ENCODE results near the gene YTHDC1. TPM values are rescaled to one million over a fixed set of nuclear protein-coding genes. Genes with fewer than 3 reads are reported as not detected.
A peak's percentile ranks its signal among the peaks of the same experiment; 100 is the strongest.

YTHDC1 gene
- total and polyA plus RNA-seq, 4 donors: 85.4 to 101 (median 89.6) TPM

DNA sequence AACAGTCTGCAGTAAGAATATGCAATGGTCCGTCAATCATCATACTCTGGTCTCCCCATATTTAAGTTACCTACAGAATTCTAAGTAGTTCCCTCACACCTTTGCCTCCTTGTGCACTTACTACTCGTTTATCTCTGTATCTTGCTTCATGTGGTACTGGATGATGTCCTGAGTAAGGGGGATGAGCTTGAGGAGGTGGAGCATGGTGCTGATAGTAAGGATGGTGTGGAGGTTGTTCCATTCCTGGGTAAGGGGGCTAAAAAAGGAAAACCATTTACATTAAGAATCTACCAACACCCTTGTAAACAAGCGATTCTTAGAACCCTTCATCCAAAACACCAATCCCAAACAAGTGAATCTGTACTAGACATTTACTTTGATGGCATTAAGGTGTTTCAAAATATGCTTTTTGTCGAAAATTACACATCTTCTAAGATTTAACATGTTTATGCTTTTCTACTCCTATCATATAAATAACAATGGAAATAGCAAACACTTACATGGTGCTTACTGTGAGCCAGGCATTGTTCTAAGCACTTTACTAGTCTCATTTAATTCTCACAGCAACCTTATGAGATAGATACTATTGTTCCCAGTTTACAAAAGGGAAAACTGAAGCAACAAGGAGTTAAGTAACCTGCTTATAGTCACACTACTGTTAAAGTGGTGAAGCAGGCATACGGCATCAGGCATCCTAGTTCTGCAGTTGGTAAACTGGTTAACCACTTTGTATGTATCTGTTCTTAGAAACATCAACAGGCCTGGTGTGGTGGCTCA, 33.5 kb downstream of the YTHDC1 start:
- Histone ChIP-seq H3K27me3 (ENCODE audit: control insufficient read depth, insufficient read depth, low read length) (no peaks in the 10 kb centered on the region), H3K36me3 (ENCODE audit: control insufficient read depth, insufficient read depth, low read length) (peaks cover 16% of the 10 kb centered on the region), H3K9me3 (ENCODE audit: control insufficient read depth, insufficient read depth, low read length) (no peaks in the 10 kb centered on the region), H3K4me1 (ENCODE audit: control insufficient read depth, insufficient read depth, low read length) (no peaks in the 10 kb centered on the region), H3K27ac (ENCODE audit: low read depth, low read length) (no peak overlapping the region), H3K4me3 (ENCODE audit: low read depth, low read length) (no peak overlapping the region)
- WGBS (ENCODE audit: insufficient coverage): 100% methylated on average over 2 of the region's 5 CpGs
- DNase-seq (ENCODE audit: low read depth in 4 of 6, low spot score in 6 of 6): no peak

DNA sequence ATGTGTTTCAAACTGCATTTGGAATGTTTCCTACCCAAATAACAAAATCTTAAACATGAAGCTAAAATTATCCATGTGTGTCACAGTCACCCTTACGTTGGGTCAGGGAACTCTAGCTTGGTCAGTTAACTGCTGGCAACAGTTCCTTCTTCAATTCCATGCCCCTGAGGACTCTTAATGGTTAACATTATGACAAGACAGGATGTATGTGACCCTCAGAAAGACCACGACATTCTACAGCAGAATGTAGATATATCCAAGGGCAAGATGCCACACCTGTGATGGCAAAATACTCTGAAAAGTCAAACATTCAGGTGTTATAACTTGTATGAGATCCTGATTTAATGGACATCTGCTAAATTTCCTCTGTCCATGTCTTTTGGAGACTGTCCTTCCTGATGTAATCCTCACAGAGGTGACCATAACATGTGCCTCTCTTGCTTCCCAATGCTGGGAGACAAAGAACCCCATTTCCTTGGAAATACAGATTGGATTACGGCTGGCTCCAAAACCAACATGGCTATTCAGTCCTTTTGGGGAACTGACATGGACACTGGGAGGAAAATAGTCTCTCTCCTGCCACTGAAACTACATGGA, 39.1 kb downstream of the YTHDC1 start:
- Histone ChIP-seq H3K9me3 (ENCODE audit: control insufficient read depth, insufficient read depth, low read length) (no peaks in the 10 kb centered on the region), H3K4me1 (ENCODE audit: control insufficient read depth, insufficient read depth, low read length) (no peaks in the 10 kb centered on the region), H3K4me3 (ENCODE audit: low read depth, low read length) (no peak overlapping the region), H3K36me3 (ENCODE audit: control insufficient read depth, insufficient read depth, low read length) (peaks cover 7% of the 10 kb centered on the region), H3K27ac (ENCODE audit: low read depth, low read length) (no peak overlapping the region), H3K27me3 (ENCODE audit: control insufficient read depth, insufficient read depth, low read length) (no peaks in the 10 kb centered on the region)
- no peak for DNase-seq (ENCODE audit: low read depth in 4 of 6, low spot score in 6 of 6)
- no CpG with 5 or more reads among the region's 3 CpGs for WGBS (ENCODE audit: insufficient coverage)

DNA sequence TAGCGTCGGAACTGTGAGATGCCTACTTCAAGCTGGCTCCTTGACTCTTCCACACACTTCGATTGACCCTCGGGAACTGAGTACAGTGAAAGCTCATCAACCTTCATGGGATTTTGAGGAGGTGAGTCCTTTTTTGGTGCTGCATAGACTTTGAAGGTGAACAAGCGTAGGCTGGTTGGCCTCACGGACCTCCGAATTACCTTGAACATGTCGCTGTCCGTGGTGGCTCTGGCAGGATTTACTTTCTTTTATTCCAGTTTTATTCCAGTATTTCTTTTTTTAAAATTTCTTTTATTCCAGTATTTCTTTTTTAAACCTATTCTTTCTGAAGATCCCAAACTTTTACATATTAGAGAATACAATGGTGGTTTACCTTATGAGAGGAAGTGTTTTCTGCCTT, 45.2 kb downstream of the YTHDC1 start:
- Histone ChIP-seq H3K27me3 (ENCODE audit: control insufficient read depth, insufficient read depth, low read length) (no peaks in the 10 kb centered on the region), H3K36me3 (ENCODE audit: control insufficient read depth, insufficient read depth, low read length) (no peaks in the 10 kb centered on the region), H3K9me3 (ENCODE audit: control insufficient read depth, insufficient read depth, low read length) (no peaks in the 10 kb centered on the region), H3K4me3 (ENCODE audit: low read depth, low read length) (no peak overlapping the region), H3K27ac (ENCODE audit: low read depth, low read length) (no peak overlapping the region), H3K4me1 (ENCODE audit: control insufficient read depth, insufficient read depth, low read length) (no peaks in the 10 kb centered on the region)
- DNase-seq (ENCODE audit: low read depth in 4 of 6, low spot score in 6 of 6): no peak
- 94% methylated on average over 7 of the region's 9 CpGs for WGBS (ENCODE audit: insufficient coverage)

DNA sequence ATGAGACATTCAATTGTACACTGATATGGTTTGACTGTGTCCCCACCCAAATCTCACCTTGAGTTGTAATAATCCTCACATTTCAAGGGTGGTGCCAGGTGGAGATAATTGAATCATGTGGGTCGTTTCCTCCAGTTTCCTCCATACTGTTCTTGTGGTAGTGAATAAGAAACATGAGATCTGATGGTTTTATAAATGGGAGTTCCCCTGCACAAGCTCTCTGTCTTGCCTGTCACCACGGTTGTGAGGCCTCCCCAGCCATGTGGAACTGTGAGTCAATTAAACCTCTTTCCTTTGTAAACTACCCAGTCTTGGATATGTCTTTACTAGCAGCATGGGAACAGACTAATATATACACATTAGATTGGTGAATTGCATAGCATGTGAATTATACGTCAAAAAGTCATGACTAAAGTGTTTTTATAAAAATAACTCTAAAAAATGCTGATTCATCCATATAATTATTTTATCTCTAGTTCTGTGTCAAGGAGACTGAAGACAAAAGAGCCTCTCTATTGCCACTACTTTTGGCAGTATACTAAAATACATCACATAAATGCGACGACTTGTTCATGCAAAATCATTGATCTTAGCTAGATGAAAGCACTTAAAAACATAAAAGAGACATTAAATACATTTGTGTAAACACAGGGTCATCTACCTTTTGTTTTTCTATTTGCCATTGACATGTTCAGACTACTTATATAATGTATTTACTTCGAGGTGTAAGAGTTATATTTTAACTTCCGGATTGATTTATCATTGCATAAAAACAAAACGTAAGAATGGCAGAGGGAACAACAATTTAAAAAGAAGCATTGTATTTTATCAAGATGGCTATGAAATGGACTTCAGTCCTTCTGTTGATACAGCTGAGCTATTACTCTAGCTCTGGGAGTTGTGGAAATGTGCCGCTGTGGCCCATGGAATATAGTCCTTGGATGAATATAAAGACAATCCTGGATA, 50.1 kb downstream of the YTHDC1 start:
- no CpG with 5 or more reads among the region's 9 CpGs for WGBS (ENCODE audit: insufficient coverage)
- no peak for DNase-seq (ENCODE audit: low read depth in 4 of 6, low spot score in 6 of 6)
- no peaks in the 10 kb centered on the region for H3K36me3 ChIP-seq (ENCODE audit: control insufficient read depth, insufficient read depth, low read length)
- H3K4me3 ChIP-seq (ENCODE audit: low read depth, low read length): no peak overlapping the region
- no peaks in the 10 kb centered on the region for H3K9me3 ChIP-seq (ENCODE audit: control insufficient read depth, insufficient read depth, low read length)
- no peaks in the 10 kb centered on the region for H3K4me1 ChIP-seq (ENCODE audit: control insufficient read depth, insufficient read depth, low read length)
- H3K27me3 ChIP-seq (ENCODE audit: control insufficient read depth, insufficient read depth, low read length): no peaks in the 10 kb centered on the region
- H3K27ac ChIP-seq (ENCODE audit: low read depth, low read length): no peak overlapping the region

DNA sequence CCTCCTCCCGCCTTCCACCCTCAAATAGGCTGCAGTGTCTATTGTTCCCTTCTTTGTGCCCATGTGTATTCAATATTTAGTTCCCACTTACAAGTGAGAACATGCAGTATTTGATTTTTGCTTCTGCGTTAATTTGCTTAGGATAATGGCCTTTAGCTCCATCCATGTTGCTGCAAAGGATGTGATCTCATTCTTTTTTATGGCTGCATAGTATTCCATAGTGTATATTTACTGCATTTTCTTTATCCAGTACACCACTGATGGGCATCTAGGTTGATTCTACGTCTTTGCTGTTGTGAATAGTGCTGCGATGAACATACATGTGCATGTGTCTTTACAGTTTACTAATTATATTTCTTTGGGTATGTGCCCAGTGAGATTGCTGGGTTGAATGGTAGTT, 52.8 kb downstream of the YTHDC1 start:
- no peak overlapping the region for H3K4me3 ChIP-seq (ENCODE audit: low read depth, low read length)
- H3K27ac ChIP-seq (ENCODE audit: low read depth, low read length): no peak overlapping the region
- H3K27me3 ChIP-seq (ENCODE audit: control insufficient read depth, insufficient read depth, low read length): no peaks in the 10 kb centered on the region
- no peaks in the 10 kb centered on the region for H3K9me3 ChIP-seq (ENCODE audit: control insufficient read depth, insufficient read depth, low read length)
- H3K36me3 ChIP-seq (ENCODE audit: control insufficient read depth, insufficient read depth, low read length): no peaks in the 10 kb centered on the region
- no peak for DNase-seq (ENCODE audit: low read depth in 4 of 6, low spot score in 6 of 6)
- no CpG with 5 or more reads among the region's 4 CpGs for WGBS (ENCODE audit: insufficient coverage)
- H3K4me1 ChIP-seq (ENCODE audit: control insufficient read depth, insufficient read depth, low read length): no peaks in the 10 kb centered on the region

DNA sequence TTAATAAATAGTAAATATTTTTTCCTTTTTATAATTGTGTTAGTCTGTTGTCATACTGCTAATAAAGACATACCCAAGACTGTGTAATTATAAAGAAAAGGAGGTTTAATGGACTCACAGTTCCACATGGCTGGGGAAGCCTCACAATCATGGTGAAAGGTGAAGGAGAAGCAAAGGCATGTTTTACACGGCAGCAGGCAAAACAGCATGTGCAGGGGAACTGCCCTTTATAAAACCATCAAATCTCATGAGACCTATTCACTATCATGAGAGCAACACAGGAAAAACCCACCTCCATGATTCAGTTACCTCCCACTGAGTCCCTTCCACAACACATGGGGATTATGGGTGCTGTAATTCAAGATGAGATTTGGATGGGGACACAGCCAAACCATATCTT, 58.6 kb downstream of the YTHDC1 start:
- H3K4me3 ChIP-seq (ENCODE audit: low read depth, low read length): no peak overlapping the region
- no CpG with 5 or more reads among the region's 1 CpG for WGBS (ENCODE audit: insufficient coverage)
- no peak overlapping the region for H3K27ac ChIP-seq (ENCODE audit: low read depth, low read length)
- H3K4me1 ChIP-seq (ENCODE audit: control insufficient read depth, insufficient read depth, low read length): no peaks in the 10 kb centered on the region
- H3K9me3 ChIP-seq (ENCODE audit: control insufficient read depth, insufficient read depth, low read length): no peaks in the 10 kb centered on the region
- no peak for DNase-seq (ENCODE audit: low read depth in 4 of 6, low spot score in 6 of 6)
- H3K27me3 ChIP-seq (ENCODE audit: control insufficient read depth, insufficient read depth, low read length): no peaks in the 10 kb centered on the region
- no peaks in the 10 kb centered on the region for H3K36me3 ChIP-seq (ENCODE audit: control insufficient read depth, insufficient read depth, low read length)

DNA sequence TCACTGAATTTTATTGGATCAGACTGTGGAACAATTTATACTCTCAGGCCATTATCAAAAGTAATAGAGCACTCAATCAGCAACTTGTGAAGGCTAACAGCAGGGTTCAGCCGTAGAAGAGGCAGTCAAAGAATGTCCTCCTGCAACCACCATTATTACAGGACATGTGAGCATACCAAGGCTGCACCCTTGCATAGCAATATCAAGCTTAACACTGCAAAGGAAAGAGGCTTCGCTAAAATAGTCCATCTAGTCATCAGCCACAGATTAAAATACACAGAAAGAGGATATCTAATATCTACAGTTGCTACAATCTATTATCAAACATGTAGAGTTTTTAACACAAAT, 61.5 kb downstream of the YTHDC1 start:
- Histone ChIP-seq H3K27me3 (ENCODE audit: control insufficient read depth, insufficient read depth, low read length) (no peaks in the 10 kb centered on the region), H3K36me3 (ENCODE audit: control insufficient read depth, insufficient read depth, low read length) (no peaks in the 10 kb centered on the region), H3K27ac (ENCODE audit: low read depth, low read length) (no peak overlapping the region), H3K9me3 (ENCODE audit: control insufficient read depth, insufficient read depth, low read length) (no peaks in the 10 kb centered on the region), H3K4me1 (ENCODE audit: control insufficient read depth, insufficient read depth, low read length) (no peaks in the 10 kb centered on the region), H3K4me3 (ENCODE audit: low read depth, low read length) (no peak overlapping the region)
- 0% methylated on average over 1 of the region's 2 CpGs for WGBS (ENCODE audit: insufficient coverage)
- peak in 1 of 6 donors; percentile 69 for DNase-seq (ENCODE audit: low read depth in 4 of 6, low spot score in 6 of 6)

DNA sequence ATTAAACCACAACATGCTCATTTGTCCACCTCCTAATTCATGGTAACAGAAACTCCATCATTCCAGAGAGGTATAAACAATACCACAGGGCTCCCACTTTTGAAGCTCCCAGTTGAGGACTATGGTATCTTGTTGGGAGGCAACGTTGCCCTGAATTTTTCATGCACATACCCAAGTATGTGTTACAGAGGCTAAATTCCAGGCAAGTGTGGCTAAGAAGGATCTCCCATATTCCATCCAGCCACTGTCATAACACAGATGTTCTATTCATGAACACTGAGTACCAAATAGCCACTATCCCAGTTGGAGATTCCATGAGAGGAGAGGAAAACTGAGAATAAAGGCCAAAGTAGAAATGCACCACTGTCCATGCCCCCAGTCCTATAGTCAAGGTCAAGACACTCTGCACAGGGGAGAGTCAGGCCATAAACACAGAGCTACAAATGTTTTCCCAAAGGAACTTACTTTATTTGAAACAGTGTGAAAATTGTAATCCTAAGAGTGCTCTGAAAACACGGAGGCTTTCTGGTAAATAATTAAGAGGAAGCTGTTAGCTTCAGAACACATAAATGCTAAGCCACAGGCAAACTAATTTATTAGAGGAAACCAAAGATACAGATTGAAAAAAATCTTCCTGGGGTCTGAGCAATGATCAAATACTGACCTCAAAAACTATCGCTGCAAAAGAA, 62.0 kb downstream of the YTHDC1 start:
- Histone ChIP-seq H3K27ac (ENCODE audit: low read depth, low read length) (no peak overlapping the region), H3K36me3 (ENCODE audit: control insufficient read depth, insufficient read depth, low read length) (no peaks in the 10 kb centered on the region), H3K4me1 (ENCODE audit: control insufficient read depth, insufficient read depth, low read length) (no peaks in the 10 kb centered on the region), H3K9me3 (ENCODE audit: control insufficient read depth, insufficient read depth, low read length) (no peaks in the 10 kb centered on the region), H3K4me3 (ENCODE audit: low read depth, low read length) (no peak overlapping the region), H3K27me3 (ENCODE audit: control insufficient read depth, insufficient read depth, low read length) (no peaks in the 10 kb centered on the region)
- 40% methylated on average over 1 of the region's 3 CpGs for WGBS (ENCODE audit: insufficient coverage)
- DNase-seq (ENCODE audit: low read depth in 4 of 6, low spot score in 6 of 6): no peak

DNA sequence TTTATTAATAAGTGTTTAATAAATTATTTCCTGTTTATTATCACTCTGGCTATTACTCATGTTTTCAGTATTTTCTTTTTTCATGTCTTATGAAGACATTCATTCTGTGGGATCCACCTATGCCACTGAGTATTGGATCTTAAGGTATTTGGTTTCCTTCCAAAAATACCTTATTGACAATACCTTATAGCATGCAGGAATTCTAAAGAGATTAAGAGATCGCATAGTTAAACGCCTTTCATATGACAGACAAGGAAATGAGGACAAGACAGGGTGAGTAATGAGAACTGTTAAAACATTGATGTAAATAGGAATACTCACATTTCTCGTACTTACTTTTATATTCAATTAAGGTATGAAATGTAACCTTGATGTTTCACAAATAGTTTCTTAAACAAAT, 66.2 kb downstream of the YTHDC1 start:
- no peaks in the 10 kb centered on the region for H3K9me3 ChIP-seq (ENCODE audit: control insufficient read depth, insufficient read depth, low read length)
- no peak overlapping the region for H3K4me3 ChIP-seq (ENCODE audit: low read depth, low read length)
- H3K27ac ChIP-seq (ENCODE audit: low read depth, low read length): no peak overlapping the region
- no CpG with 5 or more reads among the region's 3 CpGs for WGBS (ENCODE audit: insufficient coverage)
- H3K4me1 ChIP-seq (ENCODE audit: control insufficient read depth, insufficient read depth, low read length): no peaks in the 10 kb centered on the region
- no peak for DNase-seq (ENCODE audit: low read depth in 4 of 6, low spot score in 6 of 6)
- H3K36me3 ChIP-seq (ENCODE audit: control insufficient read depth, insufficient read depth, low read length): no peaks in the 10 kb centered on the region
- no peaks in the 10 kb centered on the region for H3K27me3 ChIP-seq (ENCODE audit: control insufficient read depth, insufficient read depth, low read length)
